Stimulated activated CD8-positive, alpha-beta memory T cell treated with anti-CD3 and anti-CD28 coated beads, Interleukin-7, amount 100 ng/mL, for 4 hours (primary cell): Measurements from ENCODE around the gene TTLL5.

Experiments
- DNase-seq, 2 donors: peaks; one replicate each; pipeline ENCODE4 v3.0.0-alpha.2; 2020; ENCODE audit warnings: low read depth in 2 of 2

The TTLL5 gene

DNA sequence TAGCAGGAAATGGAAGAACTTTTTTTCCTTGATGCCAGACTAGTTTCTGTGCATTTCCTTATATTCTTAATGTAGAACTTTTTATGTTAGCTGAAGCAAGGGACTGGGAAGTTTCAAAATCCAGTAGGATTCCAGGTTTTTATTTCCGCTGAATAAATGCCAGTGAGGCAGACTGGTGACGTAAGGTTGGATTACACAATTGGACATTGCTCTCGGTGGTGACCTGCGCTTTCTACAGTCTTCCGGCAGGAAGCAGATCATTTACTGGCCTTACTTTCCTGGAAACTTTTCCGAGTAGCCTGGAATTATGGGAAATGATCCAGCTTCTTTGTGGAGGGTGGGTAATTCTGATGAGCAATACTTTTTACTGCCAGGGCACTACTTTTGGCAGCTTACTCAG, 328.1 kb downstream of the TTLL5 start:
- DNase-seq: no peak

DNA sequence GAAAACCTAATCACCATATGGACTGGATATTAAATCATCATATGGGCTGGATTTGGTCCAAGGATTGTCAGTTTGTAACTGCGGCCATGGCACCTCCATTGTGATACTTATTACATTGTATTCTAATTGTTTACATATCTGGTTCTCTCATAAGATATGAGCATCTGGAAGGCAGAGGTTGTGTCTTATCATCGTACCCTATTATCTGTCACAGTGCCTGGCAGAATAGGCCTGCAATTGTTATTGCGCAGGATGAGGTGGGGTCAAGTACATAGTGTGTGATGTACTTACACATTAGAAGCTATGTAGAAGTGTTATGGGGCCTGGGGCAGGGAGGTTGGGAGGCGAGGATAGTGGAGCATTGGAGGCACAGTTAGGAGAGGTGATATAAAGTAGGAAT, 329.3 kb downstream of the TTLL5 start:
- no peak for DNase-seq

DNA sequence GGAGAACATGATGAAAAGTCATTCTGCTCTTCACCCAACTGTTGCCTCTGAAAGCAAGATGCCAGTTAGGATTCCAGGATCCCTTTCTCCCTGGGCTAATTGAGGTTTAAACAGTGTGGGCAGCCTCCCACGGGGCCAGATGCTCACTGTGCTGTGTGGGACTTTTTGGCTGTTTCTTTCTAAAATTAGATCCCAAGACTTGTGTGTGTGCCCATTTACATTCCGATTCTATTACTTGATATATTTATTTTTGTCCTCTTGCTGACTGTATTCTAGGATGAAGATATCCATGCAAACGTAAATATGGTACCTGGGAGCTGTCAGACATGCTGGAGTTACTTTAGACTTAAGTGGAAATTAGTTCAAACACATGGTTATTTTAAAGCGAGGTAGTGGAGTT, 330.7 kb downstream of the TTLL5 start:
- no peak for DNase-seq

DNA sequence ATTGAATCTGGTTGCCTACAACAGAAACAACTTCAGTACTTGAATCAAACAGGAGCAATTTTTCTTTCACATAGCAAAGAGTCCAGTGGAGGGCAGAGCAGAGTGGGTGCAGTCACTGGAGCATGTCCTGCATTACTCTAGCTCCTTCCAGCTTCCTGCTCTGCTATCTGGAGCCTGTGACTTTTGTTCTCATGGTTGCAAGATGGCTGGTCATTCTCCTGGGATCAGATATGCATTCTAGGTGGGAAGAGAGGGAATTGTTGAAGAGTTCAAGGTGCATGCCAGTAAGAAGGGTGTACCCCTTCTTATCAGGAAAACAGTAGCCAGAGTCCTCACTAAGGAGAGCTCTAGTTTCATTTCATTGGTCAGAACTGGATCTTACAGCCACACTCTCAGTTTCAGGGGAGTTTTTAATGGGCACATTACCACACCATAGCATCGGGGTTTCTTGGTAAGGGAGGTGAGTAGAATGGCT, 332.6 kb downstream of the TTLL5 start:
- no peak for DNase-seq

DNA sequence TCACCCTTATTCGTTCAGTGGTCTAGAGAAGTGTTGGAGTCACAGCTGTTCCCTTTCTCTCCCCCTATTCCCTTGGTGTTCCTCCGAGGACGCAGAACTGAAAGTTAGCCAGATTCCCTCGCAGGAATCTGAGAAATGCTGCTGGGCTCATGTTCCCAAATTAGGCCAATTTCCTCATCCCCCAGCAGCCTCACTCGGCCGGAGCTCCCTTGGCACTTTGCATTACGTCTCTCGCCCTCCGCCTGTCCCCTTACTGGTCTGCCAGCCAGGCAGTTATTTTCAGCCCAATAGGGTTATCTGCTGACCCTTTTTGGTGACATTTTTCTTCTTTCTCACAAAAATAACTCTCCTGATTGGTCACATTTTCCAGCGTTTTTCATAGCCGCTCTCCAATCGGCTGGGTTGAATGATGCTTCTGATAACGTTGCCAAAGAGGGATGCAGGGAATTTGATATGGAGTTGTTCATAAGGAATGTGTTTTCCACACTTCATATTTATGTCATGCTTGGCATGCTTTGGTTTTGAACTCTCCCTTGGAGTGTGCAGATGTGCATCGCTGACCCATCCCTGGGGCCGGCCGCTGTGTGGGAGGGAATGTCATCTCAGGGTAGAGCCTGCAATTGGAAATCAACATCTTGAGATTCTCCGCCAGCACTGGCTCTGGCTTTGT, 334.5 kb downstream of the TTLL5 start:
- DNase-seq: no peak

DNA sequence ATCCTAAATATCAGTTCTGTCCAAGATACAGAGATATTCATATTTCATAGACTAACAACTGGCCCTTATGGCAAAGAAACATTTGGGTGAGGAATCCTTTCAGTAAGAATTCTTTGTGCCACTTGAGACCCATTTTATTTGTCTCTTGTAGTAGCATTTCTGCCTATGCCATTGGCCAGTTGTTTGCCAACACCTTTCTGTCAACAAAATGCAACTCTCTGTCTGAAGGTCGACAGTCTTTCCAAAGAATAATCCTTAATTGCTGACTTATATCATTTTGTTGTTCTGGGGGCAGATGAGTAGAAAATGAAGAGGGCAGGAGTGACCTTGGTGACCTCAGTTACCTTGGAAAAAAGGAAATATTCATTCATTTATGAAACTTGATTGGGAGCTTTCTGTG, 335.4 kb downstream of the TTLL5 start:
- no peak for DNase-seq

DNA sequence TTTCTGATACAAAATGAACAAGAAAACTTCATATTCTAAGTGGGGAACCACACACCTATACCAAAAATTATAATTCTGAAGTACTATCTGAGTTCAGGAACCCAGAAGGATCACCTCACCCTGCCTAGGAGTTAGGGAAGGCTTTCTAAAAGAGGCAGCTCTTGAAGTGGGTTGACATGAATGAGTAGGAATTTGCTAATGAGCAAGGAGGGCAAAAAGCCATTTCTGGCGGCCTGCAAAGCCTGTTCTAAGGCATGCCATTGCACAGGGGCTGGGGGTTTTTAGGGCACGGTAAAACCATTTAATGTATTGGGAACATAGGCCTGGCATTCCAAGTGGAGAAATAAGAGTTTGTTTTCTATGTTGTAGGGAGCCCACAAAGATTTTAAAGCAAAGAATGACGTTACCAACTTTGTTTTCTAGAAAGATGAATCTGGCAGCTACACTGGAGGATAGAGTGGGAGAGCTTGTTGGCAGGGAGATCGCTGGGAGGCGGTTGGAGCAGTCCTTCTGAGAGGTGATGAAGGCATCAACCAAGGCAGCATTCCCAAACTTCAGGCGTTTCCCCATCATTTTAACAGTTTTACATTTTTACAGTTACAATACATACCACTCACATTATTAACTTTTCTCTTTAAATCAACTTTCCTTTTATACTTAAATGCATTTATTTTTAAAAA, 338.6 kb downstream of the TTLL5 start:
- no peak for DNase-seq

DNA sequence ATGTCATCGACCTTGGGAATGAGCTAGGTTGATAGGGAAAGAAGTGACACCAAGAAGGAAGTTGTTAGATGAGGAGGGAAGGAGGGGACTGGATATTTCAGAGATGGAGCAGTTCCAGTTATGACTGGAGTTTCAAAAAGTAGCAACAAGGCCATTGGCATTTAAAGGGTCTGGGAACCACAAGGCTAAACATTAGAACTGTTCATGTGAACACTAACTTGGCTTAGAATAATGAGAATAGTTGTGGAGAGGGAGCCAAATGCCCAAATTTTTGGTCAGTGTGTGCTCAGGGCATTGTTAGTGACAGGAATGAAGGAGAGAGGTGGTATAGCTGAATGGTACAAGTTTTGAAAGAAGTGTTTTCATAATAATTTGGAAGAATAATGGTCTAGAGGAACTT, 341.3 kb downstream of the TTLL5 start:
- DNase-seq: no peak
